ENCODE results near the gene ETS1. TPM values are rescaled to one million over a fixed set of nuclear protein-coding genes. Genes with fewer than 3 reads are reported as not detected.

The ETS1 gene
- total RNA-seq, 1 donor from 2014 or later: 0.54 TPM

GRCh38 chr11:128603003-128603696 is 15.8 kb upstream of the ETS1 start:
- H3K36me3 ChIP-seq: no peaks in the 10 kb centered on the region
- no peaks in the 10 kb centered on the region for H3K79me2 ChIP-seq (ENCODE audit: low read depth)
- no peak overlapping the region for H3K9ac ChIP-seq
- Mint-ChIP-seq H3K27ac (no peak overlapping the region), H3K4me1 (peaks cover 6% of the 10 kb centered on the region), H3K27me3 (ENCODE audit: insufficient read depth, low read depth) (no peaks in the 10 kb centered on the region), H3K4me3 (no peak overlapping the region), H3K9me3 (no peaks in the 10 kb centered on the region), H3K36me3 (no peaks in the 10 kb centered on the region)
- H3K4me3 ChIP-seq: no peak overlapping the region
- no peak overlapping the region for H3K27ac ChIP-seq
- TF ChIP-seq, protein P1, sequence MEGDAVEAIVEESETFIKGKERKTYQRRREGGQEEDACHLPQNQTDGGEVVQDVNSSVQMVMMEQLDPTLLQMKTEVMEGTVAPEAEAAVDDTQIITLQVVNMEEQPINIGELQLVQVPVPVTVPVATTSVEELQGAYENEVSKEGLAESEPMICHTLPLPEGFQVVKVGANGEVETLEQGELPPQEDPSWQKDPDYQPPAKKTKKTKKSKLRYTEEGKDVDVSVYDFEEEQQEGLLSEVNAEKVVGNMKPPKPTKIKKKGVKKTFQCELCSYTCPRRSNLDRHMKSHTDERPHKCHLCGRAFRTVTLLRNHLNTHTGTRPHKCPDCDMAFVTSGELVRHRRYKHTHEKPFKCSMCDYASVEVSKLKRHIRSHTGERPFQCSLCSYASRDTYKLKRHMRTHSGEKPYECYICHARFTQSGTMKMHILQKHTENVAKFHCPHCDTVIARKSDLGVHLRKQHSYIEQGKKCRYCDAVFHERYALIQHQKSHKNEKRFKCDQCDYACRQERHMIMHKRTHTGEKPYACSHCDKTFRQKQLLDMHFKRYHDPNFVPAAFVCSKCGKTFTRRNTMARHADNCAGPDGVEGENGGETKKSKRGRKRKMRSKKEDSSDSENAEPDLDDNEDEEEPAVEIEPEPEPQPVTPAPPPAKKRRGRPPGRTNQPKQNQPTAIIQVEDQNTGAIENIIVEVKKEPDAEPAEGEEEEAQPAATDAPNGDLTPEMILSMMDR (IDR thresholded peaks at IDR 0.05): no peak
- TF ChIP-seq EZH2phosphoT487 (IDR thresholded peaks at IDR 0.05): no peak
- no peak for TF ChIP-seq EZH2 (IDR thresholded peaks at IDR 0.05)
- H3K9me3 ChIP-seq (ENCODE audit: low read depth): no peaks in the 10 kb centered on the region
- no peaks in the 10 kb centered on the region for H4K20me1 ChIP-seq (ENCODE audit: low read depth)
- H3K27me3 ChIP-seq: no peaks in the 10 kb centered on the region
- no peak overlapping the region for H2AFZ ChIP-seq (replicated peaks)
- H3F3A ChIP-seq (ENCODE audit: low read depth): no peaks in the 10 kb centered on the region
- DNase-seq (ENCODE audit: low spot score): no peak
- H3K4me2 ChIP-seq: no peak overlapping the region
- H3K4me1 ChIP-seq: peaks cover 8% of the 10 kb centered on the region

DNA sequence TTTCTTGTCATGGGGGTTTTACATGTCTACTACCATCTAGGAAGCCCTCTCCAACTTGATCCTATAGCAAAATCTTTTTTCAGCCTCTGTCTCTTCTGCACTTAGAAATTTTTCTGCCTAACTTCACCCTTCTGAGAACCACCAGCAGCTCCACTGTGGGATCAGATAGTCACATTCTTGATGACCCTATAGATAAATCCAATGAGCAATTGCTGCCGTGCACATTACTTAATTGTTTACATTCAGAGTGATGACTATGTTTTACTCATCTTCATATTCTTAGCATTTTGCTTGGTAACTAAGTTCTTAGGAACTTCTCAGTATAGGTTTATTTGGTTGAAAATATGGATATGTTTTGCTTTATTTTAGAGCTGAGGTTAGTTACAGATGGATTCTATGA is 12.4 kb upstream of the ETS1 start:
- Histone ChIP-seq H3K4me2 (no peak overlapping the region), H3K79me2 (ENCODE audit: low read depth) (no peaks in the 10 kb centered on the region), H4K20me1 (ENCODE audit: low read depth) (no peaks in the 10 kb centered on the region), H3K36me3 (no peaks in the 10 kb centered on the region), H3K27ac (no peak overlapping the region), H3K9ac (no peak overlapping the region), H2AFZ (replicated peaks) (no peak overlapping the region), H3K4me3 (no peak overlapping the region), H3K27me3 (no peaks in the 10 kb centered on the region), H3K4me1 (peaks cover 10% of the 10 kb centered on the region), H3F3A (ENCODE audit: low read depth) (no peaks in the 10 kb centered on the region), H3K9me3 (ENCODE audit: low read depth) (no peaks in the 10 kb centered on the region)
- Mint-ChIP-seq H3K9me3 (no peaks in the 10 kb centered on the region), H3K27ac (no peak overlapping the region), H3K4me1 (peaks cover 5% of the 10 kb centered on the region), H3K4me3 (no peak overlapping the region), H3K27me3 (ENCODE audit: insufficient read depth, low read depth) (peaks cover 6% of the 10 kb centered on the region), H3K36me3 (no peaks in the 10 kb centered on the region)
- no peak for DNase-seq (ENCODE audit: low spot score)
- no peak for TF ChIP-seq EZH2phosphoT487 (IDR thresholded peaks at IDR 0.05)

DNA sequence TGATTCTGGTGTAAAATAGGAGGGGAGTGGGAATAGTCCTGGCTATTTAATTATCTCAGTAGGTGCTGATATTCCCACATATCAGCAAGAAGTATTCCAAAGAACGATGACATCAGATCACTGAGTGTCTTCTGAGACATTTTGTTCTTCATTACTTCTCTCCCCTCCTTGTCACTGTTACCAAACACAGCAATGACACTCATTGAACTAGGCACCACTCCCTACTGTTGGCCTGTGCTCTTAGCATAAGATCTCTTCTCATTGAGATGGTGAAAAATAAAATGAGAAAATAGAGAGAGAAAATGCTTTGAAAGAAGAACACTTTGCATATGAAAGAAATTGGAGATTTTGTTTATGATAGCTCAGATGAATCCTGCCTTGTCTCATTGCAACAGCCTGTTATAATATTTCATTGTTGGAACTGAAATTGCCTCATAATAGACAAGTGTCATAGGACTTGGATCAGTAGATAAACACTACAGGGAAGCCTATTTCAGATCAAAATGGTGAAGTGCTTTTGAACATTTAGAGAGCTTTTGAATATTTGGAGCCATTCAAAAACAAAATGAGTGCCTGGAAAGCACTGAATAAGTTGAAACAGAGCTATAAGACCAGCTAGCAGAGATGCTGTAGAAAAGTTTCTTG is 11.3 kb upstream of the ETS1 start:
- Histone ChIP-seq H3K9me3 (ENCODE audit: low read depth) (no peaks in the 10 kb centered on the region), H3K27me3 (no peaks in the 10 kb centered on the region), H3K27ac (no peak overlapping the region), H3K9ac (no peak overlapping the region), H3K4me2 (no peak overlapping the region), H3K36me3 (no peaks in the 10 kb centered on the region), H3K4me3 (no peak overlapping the region), H4K20me1 (ENCODE audit: low read depth) (no peaks in the 10 kb centered on the region), H3K79me2 (ENCODE audit: low read depth) (no peaks in the 10 kb centered on the region), H3F3A (ENCODE audit: low read depth) (peaks cover 4% of the 10 kb centered on the region), H2AFZ (replicated peaks) (no peak overlapping the region), H3K4me1 (peaks cover 16% of the 10 kb centered on the region)
- Mint-ChIP-seq H3K27me3 (ENCODE audit: insufficient read depth, low read depth) (peaks cover 6% of the 10 kb centered on the region), H3K9me3 (no peaks in the 10 kb centered on the region), H3K36me3 (no peaks in the 10 kb centered on the region), H3K4me1 (peaks cover 5% of the 10 kb centered on the region), H3K4me3 (no peak overlapping the region), H3K27ac (no peak overlapping the region)
- no peak for DNase-seq (ENCODE audit: low spot score)
- TF ChIP-seq, protein P1 (IDR thresholded peaks at IDR 0.05): no peak

GRCh38 chr11:128598096-128598495 is 10.7 kb upstream of the ETS1 start:
- peaks cover 9% of the 10 kb centered on the region for H3K4me1 Mint-ChIP-seq
- TF ChIP-seq EZH2phosphoT487 (IDR thresholded peaks at IDR 0.05) (no peak), EZH2 (IDR thresholded peaks at IDR 0.05) (no peak)
- TF ChIP-seq, protein P1 (IDR thresholded peaks at IDR 0.05): no peak
- no peak overlapping the region for H3K4me3 Mint-ChIP-seq
- no peak overlapping the region for H3K4me2 ChIP-seq
- H3K36me3 ChIP-seq: no peaks in the 10 kb centered on the region
- no peaks in the 10 kb centered on the region for H3K9me3 ChIP-seq (ENCODE audit: low read depth)
- no peak overlapping the region for H3K27ac Mint-ChIP-seq
- H3K27ac ChIP-seq: no peak overlapping the region
- H3K36me3 Mint-ChIP-seq: no peaks in the 10 kb centered on the region
- H3K27me3 Mint-ChIP-seq (ENCODE audit: insufficient read depth, low read depth): peaks cover 6% of the 10 kb centered on the region
- no peak overlapping the region for H3K9ac ChIP-seq
- peaks cover 8% of the 10 kb centered on the region for H3F3A ChIP-seq (ENCODE audit: low read depth)
- no peaks in the 10 kb centered on the region for H3K27me3 ChIP-seq
- H3K4me3 ChIP-seq: no peak overlapping the region
- no peaks in the 10 kb centered on the region for H4K20me1 ChIP-seq (ENCODE audit: low read depth)
- no peaks in the 10 kb centered on the region for H3K79me2 ChIP-seq (ENCODE audit: low read depth)
- peaks cover 20% of the 10 kb centered on the region for H3K4me1 ChIP-seq
- H3K9me3 Mint-ChIP-seq: no peaks in the 10 kb centered on the region
- no peak for DNase-seq (ENCODE audit: low spot score)
- H2AFZ ChIP-seq (replicated peaks): no peak overlapping the region
